T47D (cell line): Measurements from ENCODE around the gene ARHGAP28.

Source experiments
- DNase-seq, 2 experiments: peaks; one replicate each; pipeline versions ENCODE4 v3.0.0 to v3.0.0-alpha.2; 2011 to 2012; ENCODE audit warnings: low read depth in 1 of 2, low spot score in 1 of 2
- JUND ChIP-seq: IDR thresholded peaks from 2 replicates; pipeline ENCODE4 v1.6.1; 2012; ENCODE audit warnings: low read depth
- in situ Hi-C: cut with HindIII; loops from 2 replicates; pipeline ENCODE4 v1.10.0; 2016; ENCODE audit warnings: low sequenced_read_pairs, low pct_unique_long_range_greater_than_20kb

ARHGAP28 gene

GRCh38 chr18:6741232-6741663, 11.7 kb downstream of the ARHGAP28 start:
- no peak for DNase-seq
- in situ Hi-C loops = no loop called here
- no peak for TF ChIP-seq JUND

DNA sequence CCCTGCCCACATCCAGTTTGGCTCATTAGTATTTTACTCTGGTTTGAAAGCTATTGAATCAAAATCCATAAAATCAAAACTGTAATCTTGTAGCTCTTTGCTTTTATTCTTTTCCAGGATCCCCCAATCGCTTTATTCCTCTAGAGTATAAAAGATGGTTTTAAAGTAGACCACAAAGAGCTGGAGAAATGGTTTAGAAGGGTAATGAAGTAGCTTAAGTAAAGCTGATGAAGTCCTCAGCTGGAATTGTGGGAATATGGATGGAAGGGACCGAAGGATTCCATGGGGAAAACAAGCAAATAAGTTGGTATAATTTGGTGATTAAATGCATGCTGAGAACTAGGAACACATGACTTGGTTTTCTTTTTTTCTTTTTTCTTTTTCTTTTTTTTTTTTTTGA, 12.3 kb downstream of the ARHGAP28 start:
- TF ChIP-seq JUND = no peak
- DNase-seq = no peak
- in situ Hi-C loops = no loop called here

- no peak for DNase-seq
- in situ Hi-C loops = no loop called here
- TF ChIP-seq JUND = no peak
Observed at GRCh38 chr18:6743999-6744398, 14.5 kb downstream of the ARHGAP28 start.

GRCh38 chr18:6744816-6745455, 15.4 kb downstream of the ARHGAP28 start:
- in situ Hi-C loops = no loop called here
- DNase-seq = no peak
- TF ChIP-seq JUND = no peak

- TF ChIP-seq JUND = no peak
- DNase-seq = no peak
- in situ Hi-C loops = no loop called here
Observed at GRCh38 chr18:6745504-6746031, 16.1 kb downstream of the ARHGAP28 start.

- no peak for TF ChIP-seq JUND
- in situ Hi-C loops = no loop called here
- DNase-seq = no peak
Observed at GRCh38 chr18:6746386-6746960, 17.0 kb downstream of the ARHGAP28 start.

- DNase-seq = no peak
- in situ Hi-C loops = no loop called here
Observed at GRCh38 chr18:6747646-6748045, 18.1 kb downstream of the ARHGAP28 start.

GRCh38 chr18:6748241-6748640, 18.7 kb downstream of the ARHGAP28 start:
- DNase-seq = no peak
- in situ Hi-C loops = no loop called here
- TF ChIP-seq JUND = no peak

More at GRCh38 chr18:6747646-6748045, 18.1 kb downstream of the ARHGAP28 start:
- TF ChIP-seq JUND = no peak

DNA sequence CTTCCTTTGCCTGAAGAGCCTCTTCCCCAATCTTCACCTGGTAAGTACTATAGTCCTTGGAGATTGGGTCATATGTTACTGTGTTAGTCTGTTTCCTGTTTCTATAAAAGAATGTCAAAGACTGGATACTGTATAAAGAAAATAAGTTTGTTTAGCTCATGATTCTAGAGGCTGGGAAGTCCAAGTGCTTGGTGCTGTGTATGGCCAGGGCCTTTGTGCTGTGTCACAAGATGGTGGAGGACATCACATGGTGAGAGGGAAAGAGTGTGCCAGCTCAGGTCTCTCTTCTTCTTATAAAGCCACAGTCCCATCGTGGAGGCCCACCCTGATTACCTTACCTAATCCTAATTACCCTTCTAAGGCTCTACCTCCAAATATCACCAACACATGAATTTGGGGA, 20.9 kb downstream of the ARHGAP28 start:
- in situ Hi-C loops = no loop called here
- no peak for DNase-seq
- no peak for TF ChIP-seq JUND

- DNase-seq = no peak
- no peak for TF ChIP-seq JUND
- in situ Hi-C loops = no loop called here
Observed at GRCh38 chr18:6751222-6751621, 21.7 kb downstream of the ARHGAP28 start.

DNA sequence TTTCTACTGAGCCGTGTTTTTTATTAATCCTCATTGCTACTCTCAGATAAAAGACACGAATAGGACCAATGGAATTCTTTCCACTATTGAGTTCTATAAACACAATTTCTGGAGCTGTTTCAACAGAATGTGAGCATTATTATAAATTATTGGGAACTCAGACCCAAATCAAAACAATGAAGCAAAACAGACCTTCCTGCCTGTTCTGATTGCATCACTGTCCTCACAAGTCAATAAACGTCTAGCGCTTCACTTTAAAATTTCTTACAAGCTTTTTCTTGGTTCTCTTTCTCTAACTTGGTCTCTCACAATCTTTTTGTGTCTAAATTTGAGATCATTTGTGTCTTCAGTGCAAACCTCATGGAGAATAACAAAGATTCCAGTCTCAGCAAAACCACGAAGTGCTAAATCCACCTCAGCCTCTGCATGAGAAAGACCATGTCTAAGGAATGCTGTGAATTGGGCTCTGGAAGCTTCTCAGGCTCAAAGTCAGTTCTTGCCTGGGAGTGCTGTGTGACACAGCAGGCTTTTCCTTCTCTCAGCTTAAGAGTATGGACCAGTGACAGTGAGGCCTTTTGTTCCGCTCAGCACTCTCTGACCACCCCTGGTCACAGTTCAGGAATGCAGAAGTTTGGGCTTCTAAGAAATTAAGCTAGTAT, 22.8 kb downstream of the ARHGAP28 start:
- TF ChIP-seq JUND = no peak
- in situ Hi-C loops = no loop called here
- DNase-seq = no peak

DNA sequence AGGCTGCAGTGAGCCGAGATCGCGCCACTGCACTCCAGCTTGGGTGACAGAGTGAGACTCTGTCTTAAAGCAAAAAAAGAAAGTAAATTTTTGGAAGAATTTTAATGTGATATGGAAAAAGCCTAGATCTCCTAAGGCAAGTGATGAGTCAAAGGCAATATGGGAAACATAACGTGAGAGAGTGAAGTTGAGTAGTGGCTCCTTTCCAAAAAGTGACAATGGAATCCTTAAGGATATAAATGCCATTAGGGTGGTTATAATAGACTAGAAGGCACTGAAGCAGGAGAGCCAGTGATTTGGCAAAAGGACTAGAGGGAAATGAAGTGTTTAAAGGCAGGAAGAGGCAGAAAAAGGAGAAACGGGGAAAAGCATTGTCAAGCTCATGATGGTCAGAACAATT, 25.6 kb downstream of the ARHGAP28 start:
- no peak for DNase-seq
- in situ Hi-C loops = no loop called here
- no peak for TF ChIP-seq JUND

- no peak for DNase-seq
- in situ Hi-C loops = no loop called here
- no peak for TF ChIP-seq JUND
Observed at GRCh38 chr18:6757931-6758330, 28.4 kb downstream of the ARHGAP28 start.

- TF ChIP-seq JUND = no peak
- DNase-seq = no peak
- in situ Hi-C loops = no loop called here
Observed at GRCh38 chr18:6759579-6759978, 30.1 kb downstream of the ARHGAP28 start.
